Stomach (tissue), 9 donors: ENCODE results near the gene PNMA1. TPM values are rescaled to one million over a fixed set of nuclear protein-coding genes. Genes with fewer than 3 reads are reported as not detected.

Experiments used
- DNase-seq, 2 donors: peaks; one replicate each; pipeline versions ENCODE4 v3.0.0 to v3.0.0-alpha.2; 2013 to 2019
- H3K27ac ChIP-seq, 5 donors: fragments of 200-600 bp in 4 of 5; sonication (generic) in 4 of 5; one replicate each; pipeline ENCODE4 v1.5.1; 2013 to 2019; ENCODE audit warnings: mild to moderate bottlenecking in 1 of 5, moderate library complexity in 1 of 5
- H3K27me3 ChIP-seq, 3 donors: fragments of 200-600 bp; sonication (generic); one replicate each; pipeline ENCODE4 v1.5.1; 2017 to 2019; ENCODE audit warnings: mixed run types in 1 of 3
- H3K36me3 ChIP-seq, 4 donors: fragments of 200-600 bp; sonication (generic); 1 replicate in 3 of 4; 2 replicates in 1 of 4; pipeline ENCODE4 v1.5.1; 2016 to 2019
- H3K4me1 ChIP-seq, 4 donors: fragments of 200-600 bp; sonication (generic); one replicate each; pipeline ENCODE4 v1.5.1; 2016 to 2019
- H3K4me3 ChIP-seq, 4 donors: fragments of 200-600 bp; sonication (generic) in 3 of 4; one replicate each; pipeline ENCODE4 v1.5.1; 2016 to 2019; ENCODE audit warnings: mild to moderate bottlenecking in 1 of 4
- H3K9me3 ChIP-seq, 4 donors: fragments of 200-600 bp; sonication (generic); one replicate each; pipeline ENCODE4 v1.5.1; 2016 to 2019
- CTCF ChIP-seq, 7 experiments: fragments of 450-650 bp in 4 of 7; fragments of 200-600 bp in 3 of 7; sonication (generic) in 3 of 7; IDR thresholded peaks; one replicate each; pipeline ENCODE4 v1.5.1; 2016 to 2019; ENCODE audit warnings: antibody characterized with exemption in 7 of 7, control low read depth in 2 of 7, mild to moderate bottlenecking in 1 of 7
- EP300 ChIP-seq: sonication (generic); formaldehyde crosslinking; IDR thresholded peaks from one replicate; pipeline ENCODE4 v1.6.1; 2017; ENCODE audit warnings: antibody characterized with exemption
- POLR2A ChIP-seq, 4 donors: fragments of 450-650 bp; IDR thresholded peaks; one replicate each; pipeline ENCODE4 v1.6.1; 2016; ENCODE audit warnings: antibody characterized with exemption in 4 of 4, control low read depth in 2 of 4, mild to moderate bottlenecking in 1 of 4, moderate library complexity in 1 of 4
- POLR2AphosphoS5 ChIP-seq, 3 donors: sonication (generic); formaldehyde crosslinking; IDR thresholded peaks; one replicate each; pipeline ENCODE4 v1.6.1; 2016; ENCODE audit warnings: antibody characterized with exemption in 3 of 3
- WGBS, 5 donors: extraction: QIAGEN DNeasy Blood & Tissue Kit in 3 of 5; methylation state at CpG; one replicate each; pipeline versions ENCODE4 v1.1.5 to v1.1.7; 2013 to 2018; 5-methylcytosine and 5-hydroxymethylcytosine counted together
- intact Hi-C: fragments of 100-400 bp; cut with DNase I; formaldehyde crosslinking; loops from one replicate; pipeline ENCODE4 v1.15.1; 2023; ENCODE audit warnings: low total_unique reads
- polyA plus RNA-seq, 3 donors: library from polyadenylated mRNA; stranded (reverse); fragments of 200-250 nt; gene quantifications; one replicate each; pipeline ENCODE4 v1.2.3, GENCODE V29; 2013
- total RNA-seq, 5 donors: library from RNA; depleted of rRNA; stranded (reverse); fragments of >200 nt; gene quantifications; one replicate each; pipeline versions ENCODE4 v1.1.0 to v1.2.3, GENCODE V29; 2014 to 2016
- donor health status: healthy with polysubstance abuse.
- donor health status: Bipolar disorder and iron deficiency.
- donor health status: healthy.

The PNMA1 gene
- total and polyA plus RNA-seq, 8 donors: 13.9 to 42.3 (median 18.3) TPM

DNA sequence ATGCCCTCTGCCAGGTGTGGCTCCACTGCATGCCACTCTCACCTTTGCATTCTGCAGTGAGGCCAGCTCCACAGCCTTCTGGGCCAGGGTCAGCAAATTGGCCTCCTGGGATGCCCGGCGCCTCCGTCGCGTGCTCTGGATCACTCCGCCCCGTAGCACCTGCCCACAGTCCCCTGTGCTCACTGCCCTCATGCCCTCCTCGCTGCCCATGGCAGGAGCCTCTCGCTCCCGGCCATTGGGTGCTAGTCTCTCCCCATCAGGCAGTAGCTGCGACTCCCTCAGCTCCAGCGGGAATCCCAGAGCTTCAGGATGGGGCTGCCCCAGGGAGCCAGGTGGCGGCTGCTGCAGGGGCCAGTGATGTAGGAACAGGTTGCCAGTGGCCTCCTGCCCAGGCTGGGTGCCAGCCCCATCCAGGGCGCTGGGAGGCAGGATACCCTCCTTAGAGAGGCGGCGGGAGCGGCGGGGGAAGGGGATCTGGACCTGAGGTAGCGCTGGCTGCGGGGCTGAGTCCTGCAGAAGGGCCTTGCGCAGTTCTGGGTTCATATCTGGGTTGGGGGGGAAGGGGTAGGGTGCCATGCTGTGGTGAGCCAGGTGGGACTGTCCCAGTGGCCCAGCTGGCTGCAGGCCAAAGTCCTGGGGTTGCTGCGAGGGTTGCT is 24.5 kb upstream of the PNMA1 start:
- Histone ChIP-seq H3K27ac (peak overlapping the region; percentile 4 to 100 (median 92)), H3K27me3 (no peaks in the 10 kb centered on the region), H3K9me3 (no peaks in the 10 kb centered on the region), H3K4me1 (peaks cover 53 to 57% (median 55%) of the 10 kb centered on the region in 4 donors), H3K36me3 (peaks cover 50 to 63% (median 61%) of the 10 kb centered on the region in 4 donors), H3K4me3 (no peak overlapping the region)
- DNase-seq: peak in 1 of 2 donors; percentile 31
- TF ChIP-seq POLR2AphosphoS5 (IDR thresholded peaks at IDR 0.05) (no peak), POLR2A (IDR thresholded peaks at IDR 0.05) (no peak), EP300 (no peak)
- intact Hi-C loops: loop anchor here (10.0 kb wide), 1 partner anchor 56 kb away; no protein-coding TSS in a partner anchor
- WGBS, 5 donors: 62 to 81% (median 69%) methylated on average over 17 to 22 of the region's 22 CpGs

- intact Hi-C loops: loop anchor here (10.0 kb wide), 1 partner anchor 58 kb away; no protein-coding TSS in a partner anchor
- no peak for DNase-seq
- Histone ChIP-seq H3K4me1 (peaks cover 35 to 50% (median 40%) of the 10 kb centered on the region in 4 donors), H3K36me3 (peaks cover 50 to 77% (median 73%) of the 10 kb centered on the region in 4 donors), H3K9me3 (no peaks in the 10 kb centered on the region), H3K27me3 (no peaks in the 10 kb centered on the region), H3K27ac (peak overlapping the region in 2 of 5 donors; percentile 18 to 34), H3K4me3 (no peak overlapping the region)
- 86 to 94% (median 90%) methylated on average over 11 to 13 of the region's 13 CpGs for WGBS, 5 donors
- TF ChIP-seq POLR2A (IDR thresholded peaks at IDR 0.05): no peak
- TF ChIP-seq POLR2AphosphoS5 (IDR thresholded peaks at IDR 0.05): no peak
- TF ChIP-seq EP300: no peak
- TF ChIP-seq CTCF (IDR thresholded peaks at IDR 0.05): no peak
These were observed 22.7 kb upstream of the PNMA1 start for GRCh38 chr14:73736842-73737241.

GRCh38 chr14:73732006-73732405 is 17.8 kb upstream of the PNMA1 start:
- Histone ChIP-seq H3K36me3 (peaks cover 43 to 87% (median 84%) of the 10 kb centered on the region in 4 donors), H3K4me3 (no peak overlapping the region), H3K9me3 (no peaks in the 10 kb centered on the region), H3K27ac (peak overlapping the region in 4 of 5 donors; percentile 0 to 89 (median 68)), H3K4me1 (peaks cover 22 to 57% (median 45%) of the 10 kb centered on the region in 4 donors), H3K27me3 (no peaks in the 10 kb centered on the region)
- TF ChIP-seq EP300: no peak
- peak in 1 of 7 experiments; percentile 10 for TF ChIP-seq CTCF (IDR thresholded peaks at IDR 0.05)
- DNase-seq: no peak
- WGBS, 5 donors: 53 to 78% (median 64%) methylated on average over 3 of the region's 3 CpGs
- intact Hi-C loops: loop anchor here (10.0 kb wide), 1 partner anchor 63 kb away; no protein-coding TSS in a partner anchor

GRCh38 chr14:73731111-73731510 is 16.9 kb upstream of the PNMA1 start:
- H3K9me3 ChIP-seq: no peaks in the 10 kb centered on the region
- peak overlapping the region; percentile 51 to 93 (median 88) for H3K27ac ChIP-seq
- intact Hi-C loops: loop anchor here (2.0 to 10.0 kb wide), 2 partner anchors 64 to 96 kb away; no protein-coding TSS in a partner anchor
- DNase-seq: peak in 1 of 2 donors; percentile 37
- H3K36me3 ChIP-seq: peaks cover 46 to 87% (median 84%) of the 10 kb centered on the region in 4 donors
- TF ChIP-seq POLR2A (IDR thresholded peaks at IDR 0.05): no peak
- peak in 1 of 7 experiments; percentile 27 for TF ChIP-seq CTCF (IDR thresholded peaks at IDR 0.05)
- TF ChIP-seq EP300: no peak
- peak in 1 of 3 donors; percentile 5 for TF ChIP-seq POLR2AphosphoS5 (IDR thresholded peaks at IDR 0.05)
- H3K27me3 ChIP-seq: no peaks in the 10 kb centered on the region
- H3K4me3 ChIP-seq: no peak overlapping the region
- H3K4me1 ChIP-seq: peaks cover 30 to 66% (median 54%) of the 10 kb centered on the region in 4 donors
- 31 to 60% (median 41%) methylated on average over 3 of the region's 3 CpGs for WGBS, 5 donors
